WTC11 (cell line): ENCODE results near the gene HTT-AS. TPM values are rescaled to one million over a fixed set of nuclear protein-coding genes. Genes with fewer than 3 reads are reported as not detected.

ENCODE experiments used
- ATAC-seq: fragments of 200-7000 bp; cut with Tn5 transposase; 2 replicates; pipeline ENCODE4 v1.10.0; 2021; ENCODE audit warnings: mild to moderate bottlenecking, moderate library complexity
- CTCF ChIA-PET: fragments of 300-600 bp; sonication (Branson Sonifier 250); formaldehyde crosslinking; loops from one replicate; lab custom pipeline; 2021; ENCODE audit warnings: antibody characterized with exemption; lab: Charles Lee
- POLR2A ChIA-PET: fragments of 350-600 bp; sonication (Branson Sonifier 250); formaldehyde crosslinking; loops from one replicate; lab custom pipeline; 2021; ENCODE audit warnings: antibody characterized with exemption; lab: Charles Lee
- DNase-seq: peaks from one replicate; pipeline ENCODE4 v3.0.0; 2021; ENCODE audit warnings: low spot score
- H3K27ac Mint-ChIP-seq: 2 replicates; pipeline ENCODE4 v1.8.0; 2021; ENCODE audit warnings: mixed read lengths
- H3K27me3 Mint-ChIP-seq: 2 replicates; pipeline ENCODE4 v1.8.0; 2021; ENCODE audit warnings: low read depth, mild to moderate bottlenecking, moderate library complexity, mixed read lengths
- H3K36me3 Mint-ChIP-seq: 2 replicates; pipeline ENCODE4 v1.8.0; 2021; ENCODE audit warnings: mixed read lengths
- H3K4me1 Mint-ChIP-seq: 2 replicates; pipeline ENCODE4 v1.8.0; 2022; ENCODE audit warnings: mixed read lengths
- H3K4me3 Mint-ChIP-seq: 2 replicates; pipeline ENCODE4 v1.8.0; 2021; ENCODE audit warnings: mild to moderate bottlenecking, moderate library complexity, mixed read lengths
- H3K9me3 Mint-ChIP-seq: 2 replicates; pipeline ENCODE4 v1.8.0; 2021; ENCODE audit warnings: mixed read lengths
- ATF1 ChIP-seq: sonication (generic); formaldehyde crosslinking; IDR thresholded peaks from 2 replicates; pipeline ENCODE4 v1.8.1; 2023; ENCODE audit warnings: mild to moderate bottlenecking, moderate library complexity, missing genetic modification reagents
- CBFB ChIP-seq: sonication (generic); formaldehyde crosslinking; IDR thresholded peaks from 2 replicates; pipeline ENCODE4 v1.8.1; 2022; ENCODE audit warnings: mild to moderate bottlenecking, low read depth, missing genetic modification reagents
- CREM ChIP-seq: sonication (generic); formaldehyde crosslinking; IDR thresholded peaks from 2 replicates; pipeline ENCODE4 v1.8.1; 2022; ENCODE audit warnings: mild to moderate bottlenecking, missing genetic modification reagents, moderate library complexity
- ESRRA ChIP-seq: sonication (generic); formaldehyde crosslinking; IDR thresholded peaks from 2 replicates; pipeline ENCODE4 v1.8.1; 2022; ENCODE audit warnings: mild to moderate bottlenecking, missing genetic modification reagents, borderline replicate concordance
- ETV6 ChIP-seq: sonication (generic); formaldehyde crosslinking; IDR thresholded peaks from 2 replicates; pipeline ENCODE4 v1.8.1; 2022; ENCODE audit warnings: mild to moderate bottlenecking, missing genetic modification reagents
- FOXJ3 ChIP-seq: sonication (generic); formaldehyde crosslinking; IDR thresholded peaks from 2 replicates; pipeline ENCODE4 v1.9.0; 2021; ENCODE audit warnings: missing genetic modification reagents, mild to moderate bottlenecking, borderline replicate concordance
- HMGA2 ChIP-seq: fragments of 250-450 bp; sonication (Bioruptor Pico); IDR thresholded peaks from 2 replicates; pipeline ENCODE4 v1.4.0; 2021; ENCODE audit warnings: mild to moderate bottlenecking, moderate library complexity
- IRF1 ChIP-seq: sonication (generic); formaldehyde crosslinking; IDR thresholded peaks from 2 replicates; pipeline ENCODE4 v1.8.0; 2023; ENCODE audit warnings: missing genetic modification reagents
- IRF2 ChIP-seq: sonication (generic); formaldehyde crosslinking; IDR thresholded peaks from 2 replicates; pipeline ENCODE4 v1.8.0; 2022; ENCODE audit warnings: low read depth, missing genetic modification reagents, borderline replicate concordance
- JAZF1 ChIP-seq: fragments of 250-450 bp; sonication (Bioruptor Pico); IDR thresholded peaks from 2 replicates; pipeline ENCODE4 v1.9.0; 2021; ENCODE audit warnings: moderate library complexity, mild to moderate bottlenecking, inconsistent platforms
- JUN ChIP-seq: sonication (generic); formaldehyde crosslinking; IDR thresholded peaks from 2 replicates; pipeline ENCODE4 v1.8.0; 2023; ENCODE audit warnings: mild to moderate bottlenecking, missing genetic modification reagents
- MXD4 ChIP-seq: fragments of 250-450 bp; sonication (Bioruptor Pico); IDR thresholded peaks from 2 replicates; pipeline ENCODE4 v1.8.0; 2021; ENCODE audit warnings: mild to moderate bottlenecking, moderate library complexity, borderline replicate concordance
- MYBL2 ChIP-seq: sonication (generic); formaldehyde crosslinking; IDR thresholded peaks from 2 replicates; pipeline ENCODE4 v1.8.1; 2023; ENCODE audit warnings: mild to moderate bottlenecking, moderate library complexity, missing genetic modification reagents
- NFATC4 ChIP-seq: fragments of 250-450 bp; sonication (Bioruptor Pico); IDR thresholded peaks from 2 replicates; pipeline ENCODE4 v1.9.0; 2021; ENCODE audit warnings: mild to moderate bottlenecking
- OVOL2 ChIP-seq: fragments of 250-450 bp; sonication (Bioruptor Pico); IDR thresholded peaks from 2 replicates; pipeline ENCODE4 v1.9.0; 2021; ENCODE audit warnings: mild to moderate bottlenecking, borderline replicate concordance
- PREB ChIP-seq: sonication (generic); formaldehyde crosslinking; IDR thresholded peaks from 2 replicates; pipeline ENCODE4 v1.8.1; 2022; ENCODE audit warnings: mild to moderate bottlenecking, missing genetic modification reagents, moderate library complexity, borderline replicate concordance
- RELA ChIP-seq: sonication (generic); formaldehyde crosslinking; IDR thresholded peaks from 2 replicates; pipeline ENCODE4 v1.8.1; 2022; ENCODE audit warnings: missing genetic modification reagents, mild to moderate bottlenecking, borderline replicate concordance
- SP1 ChIP-seq: sonication (generic); formaldehyde crosslinking; conservative IDR thresholded peaks from 2 replicates; pipeline ENCODE4 v1.8.1; 2022; ENCODE audit warnings: missing genetic modification reagents
- TP53 ChIP-seq: sonication (generic); formaldehyde crosslinking; IDR thresholded peaks from 2 replicates; pipeline ENCODE4 v1.8.1; 2023; ENCODE audit warnings: mild to moderate bottlenecking, missing genetic modification reagents
- USF1 ChIP-seq: sonication (generic); formaldehyde crosslinking; IDR thresholded peaks from 2 replicates; pipeline ENCODE4 v1.8.0; 2022; ENCODE audit warnings: mild to moderate bottlenecking, missing genetic modification reagents
- total RNA-seq: library from RNA; stranded (reverse); gene quantifications from 3 replicates; pipeline ENCODE4 v1.2.3, GENCODE V29; 2021
- TF ChIP-seq, protein P1 (sequence below): sonication (generic); formaldehyde crosslinking; IDR thresholded peaks from 2 replicates; pipeline ENCODE4 v1.8.0; 2022; ENCODE audit warnings: missing genetic modification reagents
- TF ChIP-seq, protein P2 (sequence below): fragments of 250-450 bp; sonication (Bioruptor Pico); IDR thresholded peaks from 2 replicates; pipeline ENCODE4 v2.1.2; 2022; ENCODE audit warnings: mild to moderate bottlenecking, moderate library complexity
- TF ChIP-seq, protein P3 (sequence below): sonication (generic); formaldehyde crosslinking; IDR thresholded peaks from 2 replicates; pipeline ENCODE4 v1.8.0; 2022; ENCODE audit warnings: mild to moderate bottlenecking, missing genetic modification reagents

Gene HTT-AS
- total RNA-seq, 1 experiment from 2014 or later = not detected

- no peak for ATAC-seq
- peaks cover 5% of the 10 kb centered on the region; the same call in 1 of the 2 replicates for H3K4me1 Mint-ChIP-seq
- ChIA-PET POLR2A (no interaction called here), CTCF (interaction anchor here (0.5 kb wide), 1 partner anchor 133 kb away, joined by 3 read pairs; no protein-coding TSS in a partner anchor)
- TF ChIP-seq MXD4 (CRISPR knock-in tag) (no peak), ESRRA (CRISPR knock-in tag) (no peak), SP1 (CRISPR knock-in tag) (no peak), RELA (CRISPR knock-in tag) (no peak)
- peaks cover 19% of the 10 kb centered on the region for H3K9me3 Mint-ChIP-seq
- peaks cover 94% of the 10 kb centered on the region for H3K36me3 Mint-ChIP-seq
- DNase-seq = no peak
- H3K27ac Mint-ChIP-seq = no peak overlapping the region
- no peak overlapping the region for H3K4me3 Mint-ChIP-seq
- H3K27me3 Mint-ChIP-seq = no peaks in the 10 kb centered on the region
Observed at GRCh38 chr4:3112609-3113469, 38.5 kb upstream of the HTT-AS start.

- ATAC-seq = no peak
- Mint-ChIP-seq H3K36me3 (peaks cover 94% of the 10 kb centered on the region), H3K9me3 (peaks cover 19% of the 10 kb centered on the region), H3K4me3 (no peak overlapping the region), H3K27ac (no peak overlapping the region), H3K4me1 (peaks cover 5% of the 10 kb centered on the region; the same call in 1 of the 2 replicates), H3K27me3 (no peaks in the 10 kb centered on the region)
- TF ChIP-seq ATF1 (CRISPR knock-in tag) (no peak), RELA (CRISPR knock-in tag) (no peak), TP53 (no peak), JAZF1 (CRISPR knock-in tag) (no peak), MYBL2 (no peak), OVOL2 (CRISPR knock-in tag) (no peak)
- no peak for DNase-seq
- CTCF ChIA-PET = no interaction called here
- POLR2A ChIA-PET = no interaction called here
Observed at GRCh38 chr4:3112201-3112600, 37.9 kb upstream of the HTT-AS start.

DNA sequence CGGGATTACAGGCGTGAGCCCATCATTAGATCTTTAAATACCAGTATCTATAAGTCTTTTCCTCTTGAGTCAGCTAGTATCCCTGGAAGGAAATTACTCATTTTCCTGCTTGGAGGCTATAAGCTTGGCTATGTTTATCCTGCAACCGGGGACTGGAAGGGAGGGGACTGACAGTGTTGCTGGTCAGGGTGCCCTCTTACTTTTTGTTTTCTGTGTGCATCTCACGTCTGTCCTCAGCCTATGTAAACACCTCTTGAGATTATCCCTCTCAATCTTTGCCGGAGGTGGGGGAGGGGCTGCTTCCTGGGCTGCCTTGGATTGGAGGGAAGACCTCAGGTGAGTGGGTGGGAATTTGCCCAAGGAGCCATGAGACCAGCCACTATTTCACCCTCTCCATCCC, 37.1 kb upstream of the HTT-AS start:
- ATAC-seq (peak; percentile 60), DNase-seq (no peak)
- POLR2A ChIA-PET = no interaction called here
- H3K9me3 Mint-ChIP-seq = peaks cover 19% of the 10 kb centered on the region
- no peak overlapping the region for H3K4me3 Mint-ChIP-seq
- H3K27me3 Mint-ChIP-seq = no peaks in the 10 kb centered on the region
- CTCF ChIA-PET = no interaction called here
- peaks cover 91% of the 10 kb centered on the region for H3K36me3 Mint-ChIP-seq
- peaks cover 5% of the 10 kb centered on the region; the same call in 1 of the 2 replicates for H3K4me1 Mint-ChIP-seq
- no peak overlapping the region for H3K27ac Mint-ChIP-seq
- TF ChIP-seq IRF2 (CRISPR knock-in tag) (no peak), IRF1 (no peak), HMGA2 (CRISPR knock-in tag) (no peak), JUN (no peak), MYBL2 (no peak), CREM (CRISPR knock-in tag) (no peak), NFATC4 (CRISPR knock-in tag) (no peak), USF1 (CRISPR knock-in tag) (no peak), CBFB (no peak), FOXJ3 (no peak), ETV6 (CRISPR knock-in tag) (no peak), PREB (CRISPR knock-in tag) (no peak)
- TF ChIP-seq, protein P1, sequence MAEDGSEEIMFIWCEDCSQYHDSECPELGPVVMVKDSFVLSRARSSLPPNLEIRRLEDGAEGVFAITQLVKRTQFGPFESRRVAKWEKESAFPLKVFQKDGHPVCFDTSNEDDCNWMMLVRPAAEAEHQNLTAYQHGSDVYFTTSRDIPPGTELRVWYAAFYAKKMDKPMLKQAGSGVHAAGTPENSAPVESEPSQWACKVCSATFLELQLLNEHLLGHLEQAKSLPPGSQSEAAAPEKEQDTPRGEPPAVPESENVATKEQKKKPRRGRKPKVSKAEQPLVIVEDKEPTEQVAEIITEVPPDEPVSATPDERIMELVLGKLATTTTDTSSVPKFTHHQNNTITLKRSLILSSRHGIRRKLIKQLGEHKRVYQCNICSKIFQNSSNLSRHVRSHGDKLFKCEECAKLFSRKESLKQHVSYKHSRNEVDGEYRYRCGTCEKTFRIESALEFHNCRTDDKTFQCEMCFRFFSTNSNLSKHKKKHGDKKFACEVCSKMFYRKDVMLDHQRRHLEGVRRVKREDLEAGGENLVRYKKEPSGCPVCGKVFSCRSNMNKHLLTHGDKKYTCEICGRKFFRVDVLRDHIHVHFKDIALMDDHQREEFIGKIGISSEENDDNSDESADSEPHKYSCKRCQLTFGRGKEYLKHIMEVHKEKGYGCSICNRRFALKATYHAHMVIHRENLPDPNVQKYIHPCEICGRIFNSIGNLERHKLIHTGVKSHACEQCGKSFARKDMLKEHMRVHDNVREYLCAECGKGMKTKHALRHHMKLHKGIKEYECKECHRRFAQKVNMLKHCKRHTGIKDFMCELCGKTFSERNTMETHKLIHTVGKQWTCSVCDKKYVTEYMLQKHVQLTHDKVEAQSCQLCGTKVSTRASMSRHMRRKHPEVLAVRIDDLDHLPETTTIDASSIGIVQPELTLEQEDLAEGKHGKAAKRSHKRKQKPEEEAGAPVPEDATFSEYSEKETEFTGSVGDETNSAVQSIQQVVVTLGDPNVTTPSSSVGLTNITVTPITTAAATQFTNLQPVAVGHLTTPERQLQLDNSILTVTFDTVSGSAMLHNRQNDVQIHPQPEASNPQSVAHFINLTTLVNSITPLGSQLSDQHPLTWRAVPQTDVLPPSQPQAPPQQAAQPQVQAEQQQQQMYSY (CRISPR knock-in tag) = no peak
- TF ChIP-seq, protein P2, sequence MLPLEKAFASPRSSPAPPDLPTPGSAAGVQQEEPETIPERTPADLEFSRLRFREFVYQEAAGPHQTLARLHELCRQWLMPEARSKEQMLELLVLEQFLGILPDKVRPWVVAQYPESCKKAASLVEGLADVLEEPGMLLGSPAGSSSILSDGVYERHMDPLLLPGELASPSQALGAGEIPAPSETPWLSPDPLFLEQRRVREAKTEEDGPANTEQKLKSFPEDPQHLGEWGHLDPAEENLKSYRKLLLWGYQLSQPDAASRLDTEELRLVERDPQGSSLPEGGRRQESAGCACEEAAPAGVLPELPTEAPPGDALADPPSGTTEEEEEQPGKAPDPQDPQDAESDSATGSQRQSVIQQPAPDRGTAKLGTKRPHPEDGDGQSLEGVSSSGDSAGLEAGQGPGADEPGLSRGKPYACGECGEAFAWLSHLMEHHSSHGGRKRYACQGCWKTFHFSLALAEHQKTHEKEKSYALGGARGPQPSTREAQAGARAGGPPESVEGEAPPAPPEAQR (CRISPR knock-in tag) = no peak
- TF ChIP-seq, protein P3, sequence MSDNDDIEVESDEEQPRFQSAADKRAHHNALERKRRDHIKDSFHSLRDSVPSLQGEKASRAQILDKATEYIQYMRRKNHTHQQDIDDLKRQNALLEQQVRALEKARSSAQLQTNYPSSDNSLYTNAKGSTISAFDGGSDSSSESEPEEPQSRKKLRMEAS (CRISPR knock-in tag) = no peak
